GM21529 (cell line): ENCODE results near the gene SLC44A1.

Experiments used
- ATAC-seq: cut with Tn5 transposase; IDR thresholded peaks from one replicate; pipeline ENCODE4 v1.9.1; 2021; ENCODE audit not compliant: unreplicated experiment

The SLC44A1 gene

GRCh38 chr9:105297442-105298075 is 53.1 kb downstream of the SLC44A1 start:
- no peak for ATAC-seq

- ATAC-seq = no peak
Observed at GRCh38 chr9:105299190-105299854, 54.9 kb downstream of the SLC44A1 start.

- ATAC-seq = no peak
Observed at GRCh38 chr9:105302728-105303127, 58.3 kb downstream of the SLC44A1 start.

GRCh38 chr9:105305856-105306255 is 61.4 kb downstream of the SLC44A1 start:
- ATAC-seq = no peak

DNA sequence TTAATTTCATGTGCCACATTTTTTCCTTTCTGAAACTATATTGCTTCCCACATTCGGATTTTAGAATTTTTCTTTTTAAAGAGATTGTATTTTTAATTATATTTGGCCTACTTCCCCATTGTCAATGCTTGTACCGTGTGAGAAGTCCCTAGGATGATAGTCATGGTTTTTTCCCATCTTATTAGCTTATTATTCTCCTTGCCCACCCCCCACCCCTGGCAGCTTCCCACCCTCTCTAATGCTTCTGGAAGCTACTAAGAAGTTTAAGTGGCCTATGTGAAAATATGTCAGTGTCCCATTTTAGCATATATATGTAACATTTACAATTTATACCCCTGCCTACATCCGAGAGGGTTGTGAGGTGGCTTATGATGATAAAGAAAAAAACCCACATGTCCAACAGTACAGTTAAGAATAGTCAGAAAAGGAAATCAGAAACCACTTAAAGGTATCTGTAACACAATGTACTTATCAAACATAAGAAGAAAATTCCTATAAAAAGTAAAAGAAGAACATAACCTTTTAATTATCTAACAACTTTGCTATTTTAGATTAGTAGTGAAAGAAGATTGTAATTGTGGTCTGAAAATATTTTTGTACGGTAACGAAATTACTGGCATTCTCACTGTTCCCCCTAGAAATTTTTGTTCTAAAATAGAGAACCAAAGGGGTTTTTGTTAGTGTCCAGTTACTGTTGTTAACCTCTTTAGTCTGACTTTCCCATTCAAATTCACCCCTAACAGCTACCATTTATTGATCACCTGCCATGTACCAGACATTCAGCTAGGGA is 62.1 kb downstream of the SLC44A1 start:
- ATAC-seq = peak; percentile 51

DNA sequence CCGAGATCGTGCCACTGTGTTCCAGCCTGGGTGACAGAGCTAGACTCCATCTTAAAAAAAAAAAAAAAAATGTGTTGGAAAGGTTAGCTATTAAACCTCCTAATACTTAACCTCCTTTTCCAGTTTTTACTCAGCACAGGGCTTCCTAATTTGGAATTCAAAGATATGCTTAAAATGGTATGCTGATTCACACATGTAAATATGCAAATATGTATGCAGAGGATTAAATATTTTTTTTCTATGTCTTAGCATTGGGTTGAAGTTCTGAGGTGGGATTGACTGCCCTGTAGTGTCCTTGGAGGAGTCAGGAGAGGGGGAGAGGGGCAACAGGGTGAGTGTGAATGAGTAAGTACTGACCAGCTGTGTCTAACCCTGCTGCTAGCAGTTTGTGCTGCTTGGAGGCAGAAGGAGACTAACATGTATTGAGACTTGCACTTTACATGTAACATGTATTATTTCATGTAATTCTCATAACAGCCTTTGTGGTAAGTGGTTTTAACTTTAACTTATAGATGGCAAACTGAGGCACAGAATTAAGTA is 63.2 kb downstream of the SLC44A1 start:
- no peak for ATAC-seq

- no peak for ATAC-seq
Observed at GRCh38 chr9:105308461-105309341, 64.2 kb downstream of the SLC44A1 start.

GRCh38 chr9:105309531-105309931 is 65.1 kb downstream of the SLC44A1 start:
- no peak for ATAC-seq

- no peak for ATAC-seq
Observed at GRCh38 chr9:105311306-105311705, 66.9 kb downstream of the SLC44A1 start.

GRCh38 chr9:105313238-105313637 is 68.8 kb downstream of the SLC44A1 start:
- ATAC-seq = peak; percentile 59

DNA sequence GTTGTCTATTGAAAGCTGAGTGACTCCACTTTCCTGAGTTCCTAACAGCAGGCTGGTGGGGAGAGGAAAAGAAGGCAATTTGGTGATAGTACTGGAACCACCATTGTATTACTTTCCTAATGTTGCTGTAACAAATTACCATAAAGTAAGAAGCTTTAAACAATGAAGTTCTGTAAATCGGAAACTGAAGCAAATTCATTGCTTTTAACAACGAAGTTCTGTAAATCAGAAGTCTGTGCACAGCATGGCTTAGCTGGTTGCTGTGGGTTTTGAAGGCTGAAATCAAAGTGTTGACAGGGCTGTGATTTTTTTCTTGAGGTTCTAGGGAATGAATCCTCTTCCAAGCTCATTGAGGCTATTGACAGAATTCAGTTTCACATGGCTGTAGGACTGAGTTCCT is 72.3 kb downstream of the SLC44A1 start:
- no peak for ATAC-seq

- ATAC-seq = no peak
Observed at GRCh38 chr9:105318729-105319191, 74.3 kb downstream of the SLC44A1 start.

- ATAC-seq = no peak
Observed at GRCh38 chr9:105319202-105319813, 74.9 kb downstream of the SLC44A1 start.

DNA sequence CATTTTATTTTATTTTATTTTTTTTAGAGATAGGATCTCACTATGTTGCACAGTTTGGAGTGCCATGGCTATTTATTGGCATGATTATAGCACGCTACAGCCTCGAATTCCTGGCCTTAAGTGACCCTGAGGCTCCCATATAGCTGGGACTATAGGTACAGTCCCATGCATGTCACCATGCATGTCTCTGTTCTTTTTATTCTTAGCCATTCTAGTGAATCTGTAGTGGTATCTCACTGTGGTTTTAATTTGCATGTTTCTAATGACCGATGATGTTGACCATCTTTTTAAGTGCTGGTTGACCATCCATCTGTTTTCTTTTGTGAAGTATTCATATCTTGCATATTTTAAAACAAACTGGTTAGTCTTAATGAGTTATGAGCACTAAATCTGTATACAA is 76.1 kb downstream of the SLC44A1 start:
- ATAC-seq = peak; percentile 79

GRCh38 chr9:105328296-105328695 is 83.8 kb downstream of the SLC44A1 start:
- ATAC-seq = no peak

DNA sequence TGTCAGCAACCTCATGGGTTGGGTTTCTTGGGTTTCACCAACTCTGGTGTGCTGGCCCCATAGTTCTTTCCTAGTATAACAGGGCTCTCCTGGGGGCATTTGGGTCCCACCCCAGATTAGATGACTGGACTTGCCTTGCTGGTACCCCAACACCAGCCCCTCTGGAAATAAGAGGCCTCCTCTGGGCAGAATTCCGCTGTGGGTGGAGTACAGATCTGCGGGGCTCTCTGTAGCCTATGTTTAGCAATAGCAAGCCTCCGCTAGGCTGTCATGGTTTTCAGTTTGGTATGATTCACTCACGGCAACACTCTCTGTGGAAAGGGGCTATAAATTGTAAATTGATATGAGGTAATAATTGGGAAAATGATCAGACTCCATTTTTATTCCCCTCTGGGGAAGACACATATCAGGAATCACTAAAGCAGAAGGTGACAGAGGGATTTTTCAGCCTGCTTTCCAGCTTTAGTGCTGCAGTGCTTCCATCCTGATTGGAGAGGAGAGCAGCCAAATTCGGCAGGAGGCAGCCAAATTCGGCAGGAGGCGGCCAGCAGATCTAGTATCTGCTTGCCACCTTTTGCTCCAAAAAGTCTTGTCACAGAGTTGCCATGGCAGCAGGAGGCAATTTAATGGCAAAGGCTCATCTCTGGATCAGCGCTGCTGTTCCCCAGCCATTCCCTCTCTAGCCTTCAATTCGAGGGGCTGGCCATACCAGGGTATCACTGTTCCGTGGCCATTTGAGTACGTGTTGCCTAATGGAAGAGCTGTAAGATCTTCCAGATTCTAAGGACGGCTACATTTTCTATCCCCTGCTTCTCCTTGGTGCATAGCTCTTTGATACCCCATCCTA is 84.6 kb downstream of the SLC44A1 start:
- no peak for ATAC-seq

DNA sequence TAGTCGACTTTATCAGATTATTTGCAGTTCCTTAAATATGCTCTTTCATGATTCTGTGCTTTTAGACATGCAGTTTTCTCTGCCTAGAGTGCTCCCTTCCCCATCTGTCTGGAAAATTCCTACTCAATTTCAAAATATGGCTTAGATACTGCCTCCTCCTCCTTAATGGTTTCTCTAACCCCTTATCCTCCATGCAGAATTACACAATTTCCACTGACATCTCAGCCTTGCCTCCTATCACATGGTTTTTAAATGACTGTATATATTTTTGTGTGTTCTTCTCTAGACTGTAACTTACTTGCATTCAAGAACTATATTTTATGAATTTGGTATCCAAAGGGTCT is 85.2 kb downstream of the SLC44A1 start:
- ATAC-seq = no peak

- no peak for ATAC-seq
Observed at GRCh38 chr9:105330201-105330600, 85.8 kb downstream of the SLC44A1 start.

DNA sequence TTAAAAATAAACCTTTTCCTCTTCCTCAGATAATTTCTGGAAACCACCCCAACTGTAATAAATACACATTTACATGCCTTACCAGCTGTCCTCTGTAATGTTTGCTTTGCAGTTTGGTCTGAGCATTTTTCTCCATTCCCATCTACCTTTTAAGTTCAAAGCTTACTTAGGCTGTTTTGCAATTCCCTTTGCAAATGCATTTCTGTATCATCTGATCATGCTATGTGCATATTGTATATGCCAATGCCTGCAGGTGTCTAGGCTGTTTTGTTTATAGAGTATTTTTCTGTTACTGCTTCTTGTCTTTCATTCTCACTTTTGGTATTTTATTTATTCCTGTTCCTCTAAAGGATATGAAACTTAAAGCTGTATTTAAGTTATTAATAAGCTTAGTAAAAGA is 86.3 kb downstream of the SLC44A1 start:
- peak; percentile 73 for ATAC-seq
